Ishikawa (cell line): Measurements from ENCODE around the gene ZNF418.

ENCODE experiments used
- CEBPB ChIP-seq: IDR thresholded peaks from 2 replicates; pipeline ENCODE4 v1.6.1; 2012
- CREB1 ChIP-seq: IDR thresholded peaks from 2 replicates; pipeline ENCODE4 v1.6.1; 2012; ENCODE audit warnings: low read depth
- EGR1 ChIP-seq: IDR thresholded peaks from 2 replicates; pipeline ENCODE4 v1.6.1; 2012
- EP300 ChIP-seq: IDR thresholded peaks from 2 replicates; pipeline ENCODE4 v1.6.1; 2012; ENCODE audit warnings: borderline replicate concordance
- FOXM1 ChIP-seq: IDR thresholded peaks from 2 replicates; pipeline ENCODE4 v1.6.1; 2012; ENCODE audit warnings: low read depth, borderline replicate concordance
- NFIC ChIP-seq: IDR thresholded peaks from 2 replicates; pipeline ENCODE4 v1.6.1; 2012
- RAD21 ChIP-seq: IDR thresholded peaks from 2 replicates; pipeline ENCODE4 v1.6.1; 2012; ENCODE audit warnings: low read depth
- TAF1 ChIP-seq: IDR thresholded peaks from 2 replicates; pipeline ENCODE4 v1.6.1; 2012; ENCODE audit warnings: low read depth, mild to moderate bottlenecking
- TCF12 ChIP-seq: IDR thresholded peaks from 2 replicates; pipeline ENCODE4 v1.6.1; 2012; ENCODE audit warnings: low read depth
- TEAD4 ChIP-seq: IDR thresholded peaks from 2 replicates; pipeline ENCODE4 v1.6.1; 2012
- YY1 ChIP-seq: IDR thresholded peaks from 2 replicates; pipeline ENCODE4 v1.6.1; 2012; ENCODE audit warnings: low read depth
- ZBTB7A ChIP-seq: IDR thresholded peaks from 2 replicates; pipeline ENCODE4 v1.6.1; 2012; ENCODE audit warnings: low read depth
- TF ChIP-seq, protein P1 (sequence below): IDR thresholded peaks from 2 replicates; pipeline ENCODE4 v1.6.1; 2012; ENCODE audit warnings: low read depth, mild to moderate bottlenecking
- TF ChIP-seq, protein P2 (sequence below): IDR thresholded peaks from 2 replicates; pipeline ENCODE4 v1.6.1; 2012
- TF ChIP-seq, protein P3 (sequence below): IDR thresholded peaks from 2 replicates; pipeline ENCODE4 v1.6.1; 2012

Gene ZNF418

DNA sequence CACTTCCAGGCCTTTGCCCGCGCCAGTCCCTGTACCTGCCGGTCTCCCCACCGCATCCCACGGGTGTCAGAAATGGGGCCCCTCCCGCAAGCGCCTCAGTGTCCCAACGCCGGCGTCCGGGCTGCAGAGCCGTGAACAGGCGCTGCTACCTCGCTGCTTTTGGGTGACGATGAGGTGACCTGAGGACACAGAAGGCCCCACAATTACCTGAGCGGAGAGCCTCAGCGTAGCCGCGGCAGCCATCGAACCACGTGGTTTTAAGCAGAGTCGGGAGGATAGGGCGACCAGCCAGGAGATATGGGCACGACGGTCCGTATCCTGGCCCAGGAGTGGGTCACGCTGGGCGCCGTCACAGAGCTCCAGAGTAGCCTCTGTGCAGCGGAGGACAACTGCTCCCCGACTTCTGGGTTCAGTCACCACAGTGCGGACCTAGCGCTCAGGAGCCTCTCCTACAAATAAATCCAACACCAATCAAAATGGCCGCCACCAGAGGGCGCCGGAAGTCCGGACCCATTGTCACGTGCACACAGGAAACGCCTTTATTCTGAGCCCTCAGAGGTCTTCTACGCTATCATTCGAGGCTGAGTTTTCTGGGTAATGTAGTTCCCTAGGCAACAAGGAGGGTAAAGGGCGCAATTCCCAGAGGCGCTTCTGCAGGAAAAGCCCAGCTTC, 46.5 kb downstream of the ZNF418 start, which contains the start of gene ZNF814:
TSS of gene ZNF814 (minus strand) at position 478 of the 672 bp plus-strand sequence. CDS start at position 243, 235 bp downstream.
- TF ChIP-seq YY1, result no peak
- TF ChIP-seq TEAD4, result no peak
- no peak for TF ChIP-seq EGR1
- TF ChIP-seq, protein P1, sequence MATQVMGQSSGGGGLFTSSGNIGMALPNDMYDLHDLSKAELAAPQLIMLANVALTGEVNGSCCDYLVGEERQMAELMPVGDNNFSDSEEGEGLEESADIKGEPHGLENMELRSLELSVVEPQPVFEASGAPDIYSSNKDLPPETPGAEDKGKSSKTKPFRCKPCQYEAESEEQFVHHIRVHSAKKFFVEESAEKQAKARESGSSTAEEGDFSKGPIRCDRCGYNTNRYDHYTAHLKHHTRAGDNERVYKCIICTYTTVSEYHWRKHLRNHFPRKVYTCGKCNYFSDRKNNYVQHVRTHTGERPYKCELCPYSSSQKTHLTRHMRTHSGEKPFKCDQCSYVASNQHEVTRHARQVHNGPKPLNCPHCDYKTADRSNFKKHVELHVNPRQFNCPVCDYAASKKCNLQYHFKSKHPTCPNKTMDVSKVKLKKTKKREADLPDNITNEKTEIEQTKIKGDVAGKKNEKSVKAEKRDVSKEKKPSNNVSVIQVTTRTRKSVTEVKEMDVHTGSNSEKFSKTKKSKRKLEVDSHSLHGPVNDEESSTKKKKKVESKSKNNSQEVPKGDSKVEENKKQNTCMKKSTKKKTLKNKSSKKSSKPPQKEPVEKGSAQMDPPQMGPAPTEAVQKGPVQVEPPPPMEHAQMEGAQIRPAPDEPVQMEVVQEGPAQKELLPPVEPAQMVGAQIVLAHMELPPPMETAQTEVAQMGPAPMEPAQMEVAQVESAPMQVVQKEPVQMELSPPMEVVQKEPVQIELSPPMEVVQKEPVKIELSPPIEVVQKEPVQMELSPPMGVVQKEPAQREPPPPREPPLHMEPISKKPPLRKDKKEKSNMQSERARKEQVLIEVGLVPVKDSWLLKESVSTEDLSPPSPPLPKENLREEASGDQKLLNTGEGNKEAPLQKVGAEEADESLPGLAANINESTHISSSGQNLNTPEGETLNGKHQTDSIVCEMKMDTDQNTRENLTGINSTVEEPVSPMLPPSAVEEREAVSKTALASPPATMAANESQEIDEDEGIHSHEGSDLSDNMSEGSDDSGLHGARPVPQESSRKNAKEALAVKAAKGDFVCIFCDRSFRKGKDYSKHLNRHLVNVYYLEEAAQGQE, result no peak
- TF ChIP-seq, protein P2, sequence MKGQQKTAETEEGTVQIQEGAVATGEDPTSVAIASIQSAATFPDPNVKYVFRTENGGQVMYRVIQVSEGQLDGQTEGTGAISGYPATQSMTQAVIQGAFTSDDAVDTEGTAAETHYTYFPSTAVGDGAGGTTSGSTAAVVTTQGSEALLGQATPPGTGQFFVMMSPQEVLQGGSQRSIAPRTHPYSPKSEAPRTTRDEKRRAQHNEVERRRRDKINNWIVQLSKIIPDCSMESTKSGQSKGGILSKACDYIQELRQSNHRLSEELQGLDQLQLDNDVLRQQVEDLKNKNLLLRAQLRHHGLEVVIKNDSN, result no peak
- TF ChIP-seq ZBTB7A, result no peak

DNA sequence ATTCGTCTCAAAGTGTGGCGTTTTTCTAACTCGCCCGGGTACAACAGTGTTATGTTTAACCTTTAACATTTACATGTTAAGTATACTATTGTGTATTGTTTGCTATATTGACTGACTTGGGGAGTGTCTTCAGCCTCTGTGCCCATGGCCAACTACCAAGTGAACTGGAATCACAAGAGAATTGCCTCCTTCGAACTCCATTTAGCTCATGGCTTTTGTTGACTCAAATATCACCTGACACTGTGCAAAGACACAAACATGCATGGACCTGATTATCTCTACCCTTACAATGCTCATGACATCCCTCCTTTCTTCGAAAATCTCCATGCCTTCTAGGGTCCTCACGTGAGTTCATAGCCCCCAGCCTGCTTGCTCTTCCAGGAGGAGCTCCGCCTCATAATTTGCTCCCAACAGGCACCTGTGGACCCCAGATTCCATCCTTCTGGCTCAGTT, 47.1 kb downstream of the ZNF418 start:
- TF ChIP-seq RAD21, result no peak
- no peak for TF ChIP-seq TCF12
- TF ChIP-seq CREB1, result no peak
- no peak for TF ChIP-seq TEAD4
- TF ChIP-seq, protein P2, result no peak
- TF ChIP-seq, protein P3, sequence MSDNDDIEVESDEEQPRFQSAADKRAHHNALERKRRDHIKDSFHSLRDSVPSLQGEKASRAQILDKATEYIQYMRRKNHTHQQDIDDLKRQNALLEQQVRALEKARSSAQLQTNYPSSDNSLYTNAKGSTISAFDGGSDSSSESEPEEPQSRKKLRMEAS, result no peak
- TF ChIP-seq YY1, result no peak
- TF ChIP-seq, protein P1, result no peak
- TF ChIP-seq EP300, result no peak
- no peak for TF ChIP-seq FOXM1
- TF ChIP-seq EGR1, result no peak
- no peak for TF ChIP-seq CEBPB
- TF ChIP-seq ZBTB7A, result no peak
- TF ChIP-seq NFIC, result no peak
- TF ChIP-seq TAF1, result no peak

DNA sequence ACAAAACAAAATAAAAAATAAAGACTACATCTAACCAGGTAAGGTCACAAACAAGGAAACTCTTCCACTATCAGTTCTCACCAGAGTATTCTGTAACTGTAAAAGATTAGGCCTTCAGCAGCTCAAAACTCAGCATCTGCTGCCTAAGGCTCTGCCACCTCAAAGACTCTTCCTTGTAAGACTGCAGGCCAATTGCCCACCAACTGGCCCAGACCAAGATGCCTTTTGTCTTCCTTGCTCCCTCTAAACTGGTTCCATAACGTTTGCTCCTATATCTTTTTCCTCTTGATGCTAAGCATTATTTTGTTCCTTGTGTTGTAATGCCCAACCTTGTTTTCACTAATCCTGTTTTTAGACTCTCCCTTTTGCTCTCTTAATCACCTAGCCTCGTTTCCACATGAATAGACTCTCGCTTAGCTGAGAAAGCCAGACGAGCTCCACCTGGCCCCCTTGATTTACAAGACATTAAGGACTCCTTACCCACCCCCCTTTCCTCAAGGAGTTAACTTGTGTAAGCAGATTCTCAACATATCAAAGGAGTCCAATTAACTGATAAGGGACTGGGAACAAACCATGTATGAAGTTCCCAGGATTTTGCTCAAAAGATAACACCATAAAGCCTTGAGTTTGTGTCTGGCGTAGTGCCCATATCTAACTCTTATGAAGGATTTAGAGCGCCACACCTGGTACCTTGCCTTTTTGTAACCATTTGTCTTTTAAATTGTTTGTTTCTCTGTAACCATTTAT, 47.8 kb downstream of the ZNF418 start:
- TF ChIP-seq CEBPB, result no peak
- TF ChIP-seq, protein P3, result no peak
- no peak for TF ChIP-seq ZBTB7A
- TF ChIP-seq TCF12, result no peak
- no peak for TF ChIP-seq RAD21
- TF ChIP-seq, protein P1, result no peak
- TF ChIP-seq NFIC, result no peak

DNA sequence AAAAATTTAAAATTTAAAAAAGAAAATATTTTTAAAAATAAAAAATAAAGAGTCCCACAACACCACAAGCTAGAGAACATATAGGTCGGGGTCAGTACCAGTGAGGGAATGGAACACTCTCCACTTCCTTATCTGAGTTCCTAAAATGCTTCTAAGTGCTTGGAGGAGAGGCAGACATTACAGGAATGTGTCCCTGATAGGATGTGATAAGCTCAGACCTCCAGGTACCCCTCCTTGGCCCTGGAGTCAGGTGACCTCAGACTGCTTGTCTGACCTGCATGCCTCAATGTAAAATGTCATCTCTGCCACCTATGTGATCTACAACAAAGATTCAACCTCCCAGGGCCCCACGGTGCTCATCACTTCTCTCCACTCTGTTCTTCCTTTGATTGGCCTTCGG, 49.2 kb downstream of the ZNF418 start:
- TF ChIP-seq YY1 (no peak), EGR1 (no peak), RAD21 (no peak), TCF12 (no peak), TAF1 (no peak), FOXM1 (no peak), TEAD4 (no peak), CREB1 (no peak), NFIC (no peak), CEBPB (no peak), EP300 (no peak), ZBTB7A (no peak)
- TF ChIP-seq, protein P1, result no peak
- TF ChIP-seq, protein P2, result no peak
- TF ChIP-seq, protein P3, result no peak
